CD4-positive, alpha-beta T cell treated with Interleukin-15 for 4 hours (primary cell): Measurements from ENCODE around the gene IL9.
"Not testable (repeated sequence)": the region's sequence is repeated elsewhere in the genome, so short reads cannot be mapped to it uniquely, and the experiment has no call there.

Experiments
- DNase-seq: peaks from one replicate; pipeline ENCODE4 v3.0.0-alpha.2; 2020; ENCODE audit warnings: low spot score

The IL9 gene

GRCh38 chr5:135867599-135867998 is 28.0 kb downstream of the IL9 start:
- DNase-seq = no peak

GRCh38 chr5:135866016-135866415 is 29.6 kb downstream of the IL9 start:
- DNase-seq = no peak

GRCh38 chr5:135864503-135865435 is 30.9 kb downstream of the IL9 start:
- no peak for DNase-seq

GRCh38 chr5:135862744-135863143 is 32.9 kb downstream of the IL9 start:
- no peak for DNase-seq

- no peak for DNase-seq
Measured at GRCh38 chr5:135862086-135862485, 33.6 kb downstream of the IL9 start.

- DNase-seq = no peak
Measured at GRCh38 chr5:135861641-135862040, 34.0 kb downstream of the IL9 start.

- no peak for DNase-seq
Measured at GRCh38 chr5:135859641-135860040, 36.0 kb downstream of the IL9 start.

GRCh38 chr5:135859186-135859585 is 36.5 kb downstream of the IL9 start:
- not testable (repeated sequence) for DNase-seq

GRCh38 chr5:135857630-135858311 is 37.9 kb downstream of the IL9 start:
- no peak for DNase-seq

- DNase-seq = no peak
Measured at GRCh38 chr5:135851915-135852845, 43.5 kb downstream of the IL9 start.

- no peak for DNase-seq
Measured at GRCh38 chr5:135851186-135851914, 44.3 kb downstream of the IL9 start.

- no peak for DNase-seq
Measured at GRCh38 chr5:135850671-135851070, 45.0 kb downstream of the IL9 start.

- DNase-seq = no peak
Measured at GRCh38 chr5:135850231-135850630, 45.4 kb downstream of the IL9 start.

- DNase-seq = no peak
Measured at GRCh38 chr5:135847976-135848375, 47.7 kb downstream of the IL9 start.

- DNase-seq = no peak
Measured at GRCh38 chr5:135846311-135846710, 49.3 kb downstream of the IL9 start.

- no peak for DNase-seq
Measured at GRCh38 chr5:135843571-135844337, 51.9 kb downstream of the IL9 start.

- no peak for DNase-seq
Measured at GRCh38 chr5:135842737-135843136, 52.9 kb downstream of the IL9 start.
